Measurements from ENCODE around the gene MAN1C1.

The MAN1C1 gene

DNA sequence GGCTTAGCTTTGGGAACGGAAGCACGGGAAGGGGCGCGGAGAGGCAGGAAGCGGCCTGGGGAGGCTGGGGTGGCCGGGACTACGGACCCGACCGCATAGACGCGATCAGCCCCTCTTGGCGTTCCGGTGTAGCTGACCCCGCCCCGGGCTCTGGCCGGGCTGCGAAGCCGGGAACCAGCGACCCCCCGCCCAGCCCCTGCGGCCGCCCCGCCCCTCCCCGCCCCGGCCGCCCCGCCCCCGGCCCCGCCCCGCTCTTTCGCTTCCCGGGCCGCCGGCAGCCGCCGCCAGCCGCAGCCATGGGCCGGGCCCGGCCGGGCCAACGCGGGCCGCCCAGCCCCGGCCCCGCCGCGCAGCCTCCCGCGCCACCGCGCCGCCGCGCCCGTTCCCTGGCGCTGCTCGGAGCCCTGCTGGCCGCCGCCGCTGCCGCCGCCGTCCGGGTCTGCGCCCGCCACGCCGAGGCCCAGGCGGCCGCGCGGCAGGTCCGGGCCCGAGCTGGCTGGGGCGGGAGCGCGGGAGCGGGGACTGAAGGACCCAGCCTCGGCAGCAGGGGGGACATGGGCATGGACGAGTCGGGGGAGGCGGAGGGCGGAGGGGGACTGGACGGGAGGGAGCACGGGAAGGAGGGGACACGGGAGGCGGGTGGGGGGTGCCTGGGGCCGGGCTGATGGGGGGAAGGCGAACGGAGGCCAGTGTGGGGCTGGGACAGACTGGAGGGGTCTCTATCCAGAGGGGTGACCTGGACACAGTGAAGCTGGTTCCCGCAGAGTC lies 183.5 kb downstream of the MAN1C1 start, which contains the start of gene SELENON:
TSS of gene SELENON (plus strand) at position 259 of the 768 bp plus-strand sequence. CDS start at position 297, 38 bp downstream.
- TF ChIP-seq, protein P1, sequence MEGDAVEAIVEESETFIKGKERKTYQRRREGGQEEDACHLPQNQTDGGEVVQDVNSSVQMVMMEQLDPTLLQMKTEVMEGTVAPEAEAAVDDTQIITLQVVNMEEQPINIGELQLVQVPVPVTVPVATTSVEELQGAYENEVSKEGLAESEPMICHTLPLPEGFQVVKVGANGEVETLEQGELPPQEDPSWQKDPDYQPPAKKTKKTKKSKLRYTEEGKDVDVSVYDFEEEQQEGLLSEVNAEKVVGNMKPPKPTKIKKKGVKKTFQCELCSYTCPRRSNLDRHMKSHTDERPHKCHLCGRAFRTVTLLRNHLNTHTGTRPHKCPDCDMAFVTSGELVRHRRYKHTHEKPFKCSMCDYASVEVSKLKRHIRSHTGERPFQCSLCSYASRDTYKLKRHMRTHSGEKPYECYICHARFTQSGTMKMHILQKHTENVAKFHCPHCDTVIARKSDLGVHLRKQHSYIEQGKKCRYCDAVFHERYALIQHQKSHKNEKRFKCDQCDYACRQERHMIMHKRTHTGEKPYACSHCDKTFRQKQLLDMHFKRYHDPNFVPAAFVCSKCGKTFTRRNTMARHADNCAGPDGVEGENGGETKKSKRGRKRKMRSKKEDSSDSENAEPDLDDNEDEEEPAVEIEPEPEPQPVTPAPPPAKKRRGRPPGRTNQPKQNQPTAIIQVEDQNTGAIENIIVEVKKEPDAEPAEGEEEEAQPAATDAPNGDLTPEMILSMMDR (IDR thresholded peaks at IDR 0.05; ENCODE audit: unreplicated experiment in 3 of 3), result no peak
- peaks cover 21% of the 10 kb centered on the region for H3K27me3 Mint-ChIP-seq (ENCODE audit: low read depth)

DNA sequence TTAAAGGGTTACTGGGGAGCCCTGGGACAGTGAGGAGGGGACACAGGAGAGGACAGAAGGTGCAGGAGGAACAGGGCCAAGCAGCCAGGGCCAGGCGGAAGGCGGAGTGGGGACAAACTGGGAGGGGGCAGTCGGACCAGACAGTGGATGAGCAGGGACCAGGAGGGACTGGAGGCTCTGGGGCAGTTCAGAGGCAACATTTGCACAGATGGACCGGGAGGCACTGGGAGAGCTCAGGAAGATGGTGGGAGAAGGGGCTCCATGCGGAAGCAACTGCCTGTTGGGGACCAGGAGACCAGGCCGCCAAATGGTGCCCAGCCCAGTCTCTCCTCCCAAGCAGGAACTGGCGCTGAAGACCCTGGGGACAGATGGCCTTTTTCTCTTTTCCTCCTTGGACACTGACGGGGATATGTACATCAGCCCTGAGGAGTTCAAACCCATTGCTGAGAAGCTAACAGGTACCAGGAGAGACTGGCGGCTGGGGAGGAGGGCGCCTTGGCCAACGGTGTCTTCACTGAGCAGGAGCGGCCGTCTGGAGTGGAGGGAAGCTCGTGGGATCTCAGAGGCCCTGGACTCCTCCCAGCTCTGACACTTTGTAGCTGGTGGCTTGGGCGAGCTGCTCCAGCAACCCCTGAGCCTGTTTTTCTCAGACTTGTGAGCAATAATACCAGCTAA lies 184.2 kb downstream of the MAN1C1 start:
- H3K4me3 Mint-ChIP-seq, result peak overlapping the region; percentile 86 to 90 (median 90)
- peak overlapping the region in 2 of 3 experiments; percentile 70 to 78 for H3K27ac Mint-ChIP-seq
- H3K27me3 Mint-ChIP-seq (ENCODE audit: low read depth), result peaks cover 15% of the 10 kb centered on the region
- peaks cover 51% of the 10 kb centered on the region for H3K4me1 Mint-ChIP-seq
- no peaks in the 10 kb centered on the region for H3K9me3 Mint-ChIP-seq
- TF ChIP-seq, protein P1 (IDR thresholded peaks at IDR 0.05; ENCODE audit: unreplicated experiment in 3 of 3), result no peak
- H3K36me3 Mint-ChIP-seq (ENCODE audit: low read depth), result peaks cover 10% of the 10 kb centered on the region

More for the DNA sequence above, 183.5 kb downstream of the MAN1C1 start, which contains the start of gene SELENON:
- Mint-ChIP-seq H3K36me3 (ENCODE audit: low read depth) (peaks cover 3% of the 10 kb centered on the region), H3K4me1 (peaks cover 46% of the 10 kb centered on the region), H3K27ac (peak within 1 kb of the TSS in 2 of 3 experiments; percentile 70 to 78), H3K9me3 (no peaks in the 10 kb centered on the region), H3K4me3 (peak within 1 kb of the TSS; percentile 86 to 90 (median 90))

DNA sequence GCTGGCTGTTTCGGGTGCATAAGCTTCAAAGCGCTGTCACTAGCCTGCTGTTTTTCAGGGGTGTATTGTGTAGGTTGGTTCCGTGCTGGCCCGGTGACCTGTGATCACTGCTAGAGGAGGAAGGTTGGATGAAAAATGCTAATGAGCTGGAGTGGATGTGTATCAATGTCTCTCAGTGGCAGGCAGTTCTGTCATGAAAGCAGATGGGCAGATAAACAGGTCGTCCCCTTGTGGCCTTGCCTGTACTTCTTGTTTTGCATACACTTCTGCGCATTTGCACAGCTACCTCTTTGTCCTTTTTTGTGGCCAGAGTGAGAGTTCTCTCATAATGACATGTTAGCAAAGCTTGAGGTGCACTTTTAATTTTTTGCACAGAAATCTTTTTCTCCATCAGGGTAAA lies 186.3 kb downstream of the MAN1C1 start:
- no peak overlapping the region for H3K27ac Mint-ChIP-seq
- TF ChIP-seq, protein P1 (IDR thresholded peaks at IDR 0.05; ENCODE audit: unreplicated experiment in 3 of 3), result no peak
- H3K4me3 Mint-ChIP-seq, result peak overlapping the region; percentile 16 to 66 (median 64)
- H3K27me3 Mint-ChIP-seq (ENCODE audit: low read depth), result peaks cover 8% of the 10 kb centered on the region
- H3K36me3 Mint-ChIP-seq (ENCODE audit: low read depth), result peaks cover 21% of the 10 kb centered on the region
- H3K9me3 Mint-ChIP-seq, result no peaks in the 10 kb centered on the region
- H3K4me1 Mint-ChIP-seq, result peaks cover 47% of the 10 kb centered on the region

DNA sequence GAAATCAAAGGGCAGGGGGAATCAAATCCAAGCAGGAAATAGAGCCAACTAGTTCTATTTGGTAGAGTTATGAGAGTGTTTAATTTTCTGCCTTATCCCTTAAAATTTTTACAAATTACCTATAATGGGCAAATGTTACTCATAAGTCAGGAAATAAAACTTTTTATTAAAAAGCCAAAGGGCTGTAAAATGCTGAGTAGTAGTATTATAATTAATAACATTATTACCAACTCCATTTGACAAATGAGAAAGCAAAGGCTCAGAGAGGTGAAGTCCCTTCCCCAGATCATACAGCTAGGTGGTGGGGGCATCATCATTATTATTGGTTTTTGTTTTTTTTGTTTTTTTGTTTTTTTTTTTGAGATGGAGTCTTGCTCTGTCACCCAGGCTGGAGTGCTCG lies 186.8 kb downstream of the MAN1C1 start:
- H3K36me3 Mint-ChIP-seq (ENCODE audit: low read depth), result peaks cover 21% of the 10 kb centered on the region
- H3K4me3 Mint-ChIP-seq, result no peak overlapping the region
- peaks cover 5% of the 10 kb centered on the region for H3K27me3 Mint-ChIP-seq (ENCODE audit: low read depth)
- no peak overlapping the region for H3K27ac Mint-ChIP-seq
- H3K9me3 Mint-ChIP-seq, result no peaks in the 10 kb centered on the region
- TF ChIP-seq, protein P1 (IDR thresholded peaks at IDR 0.05; ENCODE audit: unreplicated experiment in 3 of 3), result no peak
- H3K4me1 Mint-ChIP-seq, result peaks cover 43% of the 10 kb centered on the region

DNA sequence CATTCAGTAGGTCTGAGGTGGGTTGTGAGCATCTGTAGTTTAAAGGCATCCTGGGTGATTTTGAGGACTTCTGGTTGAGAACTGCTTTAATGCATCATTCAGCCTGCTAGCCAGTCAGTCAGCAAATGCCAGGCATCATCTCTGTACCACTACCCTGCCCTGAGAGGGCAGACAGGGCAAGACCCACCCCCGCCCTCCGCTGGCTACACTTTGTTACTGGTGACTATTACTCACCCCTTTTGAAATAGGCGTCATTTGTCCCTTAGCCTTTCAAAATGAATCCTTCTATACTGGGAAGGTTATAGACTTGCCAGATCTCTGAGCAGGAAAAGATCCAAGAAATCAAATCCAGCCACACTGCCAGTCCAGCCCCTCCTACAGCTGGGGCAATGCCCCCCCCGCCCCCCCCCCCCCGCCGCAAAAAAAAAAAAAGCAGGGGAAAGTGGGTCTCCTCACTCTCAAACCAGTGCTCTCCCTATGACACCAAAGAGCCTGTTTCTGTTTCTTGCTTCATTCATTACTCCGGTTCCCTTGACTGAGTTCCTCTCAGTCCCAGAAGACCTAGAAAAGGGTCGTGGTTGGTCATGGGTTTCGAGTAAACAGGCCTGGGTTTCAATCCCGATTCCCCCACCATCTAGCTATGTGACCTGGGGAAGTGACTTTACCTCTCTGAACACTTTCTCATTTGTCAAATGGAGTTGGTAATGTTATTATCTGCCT lies 187.8 kb downstream of the MAN1C1 start:
- Mint-ChIP-seq H3K27me3 (ENCODE audit: low read depth) (peaks cover 5% of the 10 kb centered on the region), H3K36me3 (ENCODE audit: low read depth) (peaks cover 26% of the 10 kb centered on the region), H3K4me1 (peaks cover 38% of the 10 kb centered on the region), H3K27ac (no peak overlapping the region), H3K9me3 (no peaks in the 10 kb centered on the region), H3K4me3 (peak overlapping the region in 1 of 3 experiments; percentile 63)
- TF ChIP-seq, protein P1 (IDR thresholded peaks at IDR 0.05; ENCODE audit: unreplicated experiment in 3 of 3), result no peak

Measured in nephron (organoid).